GM12878 (cell line): Measurements from ENCODE around the gene FLT1. TPM values are rescaled to one million over a fixed set of nuclear protein-coding genes. Genes with fewer than 3 reads are reported as not detected.

ENCODE experiments used
- E2F8 ChIP-seq: fragments of 450-650 bp; IDR thresholded peaks from 2 replicates; pipeline ENCODE4 v1.6.1; 2018; ENCODE audit warnings: mild to moderate bottlenecking, low read depth, moderate library complexity; ENCODE audit not compliant: partially characterized antibody
- FOXM1 ChIP-seq: IDR thresholded peaks from 2 replicates; pipeline ENCODE4 v1.6.1; 2012; ENCODE audit warnings: low read depth, mild to moderate bottlenecking, inconsistent platforms, low read length, moderate library complexity
- JUND ChIP-seq: IDR thresholded peaks from 2 replicates; pipeline ENCODE4 v1.6.1; 2012; ENCODE audit warnings: low read depth, mild to moderate bottlenecking, low read length, improper control_type of control experiment, moderate library complexity
- PAX5 ChIP-seq: IDR thresholded peaks from 2 replicates; pipeline ENCODE4 v1.6.1; 2011; ENCODE audit warnings: low read depth, low read length, borderline replicate concordance
- RAD21 ChIP-seq: IDR thresholded peaks from 2 replicates; pipeline ENCODE4 v1.6.1; 2011; ENCODE audit warnings: mild to moderate bottlenecking, low read depth, low read length, moderate library complexity; ENCODE audit not compliant: insufficient read depth
- RBBP5 ChIP-seq: fragments of 200-600 bp; sonication (generic); conservative IDR thresholded peaks from 2 replicates; pipeline ENCODE4 v1.6.1; 2016
- RFX5 ChIP-seq: IDR thresholded peaks from 2 replicates; pipeline ENCODE4 v1.6.1; 2011; ENCODE audit warnings: low read depth, low read length, improper control_type of control experiment
- SIX5 ChIP-seq: IDR thresholded peaks from 2 replicates; pipeline ENCODE4 v1.6.1; 2011; ENCODE audit warnings: mild to moderate bottlenecking, low read depth, low read length, moderate library complexity; ENCODE audit not compliant: severe bottlenecking
- SKIL ChIP-seq: fragments of 450-650 bp; IDR thresholded peaks from 2 replicates; pipeline ENCODE4 v1.6.1; 2017; ENCODE audit warnings: mild to moderate bottlenecking, low read depth, inconsistent platforms; ENCODE audit not compliant: poor library complexity, severe bottlenecking
- TCF12 ChIP-seq: IDR thresholded peaks from 2 replicates; pipeline ENCODE4 v1.6.1; 2011; ENCODE audit warnings: low read depth, mild to moderate bottlenecking, low read length
- TCF3 ChIP-seq: IDR thresholded peaks from 2 replicates; pipeline ENCODE4 v1.6.1; 2012; ENCODE audit warnings: low read depth, mild to moderate bottlenecking, low read length, borderline replicate concordance; ENCODE audit not compliant: insufficient read depth
- ZNF24 ChIP-seq: fragments of 450-650 bp; IDR thresholded peaks from 2 replicates; pipeline ENCODE4 v1.6.1; 2017; ENCODE audit warnings: antibody characterized with exemption, mild to moderate bottlenecking
- polyA plus RNA-seq, 11 experiments: library from polyadenylated mRNA; depleted of rRNA in 4 of 11; unstranded in 6 of 11; stranded (reverse) in 5 of 11; fragments of >200 nt; fragmentation: Nextera tagmentation in 4 of 11; fragmentation: Illumina TruSeq in 1 of 11; extraction: Ambion mirVana in 4 of 11; extraction: Trizol in 1 of 11; gene quantifications; 1 replicate in 1 of 11; 2 replicates in 10 of 11; pipeline versions ENCODE4 v1.2.1 to v1.2.3, GENCODE V29; 2011 to 2016; ENCODE audit warnings: inconsistent platforms in 2 of 11, missing spikeins in 2 of 11, low read depth in 1 of 11
- total RNA-seq, 4 experiments: library from RNA; depleted of rRNA in 3 of 4; stranded (reverse); fragments of >200 nt in 3 of 4; fragmentation: Illumina TruSeq in 1 of 4; extraction: Trizol in 1 of 4; gene quantifications; 2 replicates each; pipeline versions ENCODE4 v1.2.1 to v1.2.3, GENCODE V29; 2013 to 2021
- TF ChIP-seq, protein P1 (sequence below): IDR thresholded peaks from 2 replicates; pipeline ENCODE4 v1.6.1; 2012; ENCODE audit warnings: low read depth, low read length, improper control_type of control experiment
- TF ChIP-seq, protein P2 (sequence below): fragments of 450-650 bp; IDR thresholded peaks from 2 replicates; pipeline ENCODE4 v1.6.1; 2016; ENCODE audit warnings: mild to moderate bottlenecking

The FLT1 gene
- total and polyA plus RNA-seq, 10 of the 15 experiments (the other 5 are each of a cell fraction or from before 2014, with no cell fraction given) = 0.55 to 5.6 (median 0.84) TPM

DNA sequence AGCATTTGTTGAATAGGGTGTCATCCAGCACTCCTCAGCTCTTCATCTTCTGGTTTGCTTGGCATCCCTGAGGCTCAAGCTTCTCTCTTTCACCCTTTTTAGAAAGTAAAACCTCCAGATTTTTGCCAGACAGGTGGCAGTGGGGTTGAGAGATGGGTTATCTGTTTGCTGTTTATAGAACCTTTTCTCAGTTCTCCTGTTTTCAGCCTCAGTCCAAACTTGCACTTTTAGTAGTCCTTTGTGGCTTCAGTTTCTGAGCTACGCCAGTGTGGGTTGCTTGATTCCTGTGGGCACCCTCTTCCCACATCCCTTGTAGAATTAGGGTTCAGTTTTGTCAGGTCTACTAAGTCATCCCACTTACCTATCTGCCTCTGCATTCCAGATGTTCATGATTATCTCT, 208.7 kb downstream of the FLT1 start (continued):
- TF ChIP-seq, protein P1, sequence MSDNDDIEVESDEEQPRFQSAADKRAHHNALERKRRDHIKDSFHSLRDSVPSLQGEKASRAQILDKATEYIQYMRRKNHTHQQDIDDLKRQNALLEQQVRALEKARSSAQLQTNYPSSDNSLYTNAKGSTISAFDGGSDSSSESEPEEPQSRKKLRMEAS = no peak
- TF ChIP-seq FOXM1 (peak; percentile 68; the same call in 1 of the 2 replicates), SKIL (no peak), JUND (no peak), TCF3 (peak; percentile 38; the same call in 1 of the 2 replicates), E2F8 (no peak), RFX5 (no peak), RAD21 (no peak), ZNF24 (no peak), RBBP5 (no peak), SIX5 (no peak), TCF12 (peak; percentile 42; the same call in 1 of the 2 replicates), PAX5 (peak; percentile 24; the same call in 1 of the 2 replicates)
- TF ChIP-seq, protein P2, sequence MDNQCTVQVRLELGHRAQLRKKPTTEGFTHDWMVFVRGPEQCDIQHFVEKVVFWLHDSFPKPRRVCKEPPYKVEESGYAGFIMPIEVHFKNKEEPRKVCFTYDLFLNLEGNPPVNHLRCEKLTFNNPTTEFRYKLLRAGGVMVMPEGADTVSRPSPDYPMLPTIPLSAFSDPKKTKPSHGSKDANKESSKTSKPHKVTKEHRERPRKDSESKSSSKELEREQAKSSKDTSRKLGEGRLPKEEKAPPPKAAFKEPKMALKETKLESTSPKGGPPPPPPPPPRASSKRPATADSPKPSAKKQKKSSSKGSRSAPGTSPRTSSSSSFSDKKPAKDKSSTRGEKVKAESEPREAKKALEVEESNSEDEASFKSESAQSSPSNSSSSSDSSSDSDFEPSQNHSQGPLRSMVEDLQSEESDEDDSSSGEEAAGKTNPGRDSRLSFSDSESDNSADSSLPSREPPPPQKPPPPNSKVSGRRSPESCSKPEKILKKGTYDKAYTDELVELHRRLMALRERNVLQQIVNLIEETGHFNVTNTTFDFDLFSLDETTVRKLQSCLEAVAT = no peak
